Esophagus squamous epithelium (tissue), 4 donors: Measurements from ENCODE around the gene NDUFA12.

ENCODE experiments used
- POLR2A ChIP-seq, 4 donors: fragments of 450-650 bp; IDR thresholded peaks; one replicate each; pipeline ENCODE4 v1.6.1; 2017; ENCODE audit warnings: antibody characterized with exemption in 4 of 4, mild to moderate bottlenecking in 4 of 4, moderate library complexity in 3 of 4
- TF ChIP-seq, protein P1 (sequence below), 6 experiments: fragments of 450-650 bp in 4 of 6; fragments of 200-600 bp in 2 of 6; sonication (generic) in 2 of 6; IDR thresholded peaks; one replicate each; pipeline ENCODE4 v1.5.1; 2016 to 2019; ENCODE audit warnings: antibody characterized with exemption in 6 of 6, mild to moderate bottlenecking in 4 of 6, moderate library complexity in 4 of 6

DNA sequence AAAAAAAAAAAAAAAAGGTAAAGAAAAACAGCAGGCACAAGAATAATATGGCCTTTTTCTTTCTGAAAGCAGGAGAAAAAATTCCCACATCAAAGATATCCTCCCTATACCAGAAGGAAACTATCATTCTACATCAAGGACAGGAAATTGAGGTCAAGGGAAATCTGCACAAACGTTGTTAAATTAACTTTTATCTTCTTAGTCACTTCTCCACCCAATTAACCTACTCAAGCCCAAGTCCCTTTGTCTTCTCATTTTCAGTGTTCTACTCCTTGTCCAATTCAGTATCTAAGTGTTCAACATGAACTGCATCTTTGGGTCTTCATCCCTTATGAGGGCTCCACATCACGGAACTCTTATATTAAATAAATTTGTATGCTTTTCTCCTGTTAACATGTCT lies 15.7 kb downstream of the NDUFA12 start:
- TF ChIP-seq POLR2A (IDR thresholded peaks at IDR 0.05) = no peak
- TF ChIP-seq, protein P1, sequence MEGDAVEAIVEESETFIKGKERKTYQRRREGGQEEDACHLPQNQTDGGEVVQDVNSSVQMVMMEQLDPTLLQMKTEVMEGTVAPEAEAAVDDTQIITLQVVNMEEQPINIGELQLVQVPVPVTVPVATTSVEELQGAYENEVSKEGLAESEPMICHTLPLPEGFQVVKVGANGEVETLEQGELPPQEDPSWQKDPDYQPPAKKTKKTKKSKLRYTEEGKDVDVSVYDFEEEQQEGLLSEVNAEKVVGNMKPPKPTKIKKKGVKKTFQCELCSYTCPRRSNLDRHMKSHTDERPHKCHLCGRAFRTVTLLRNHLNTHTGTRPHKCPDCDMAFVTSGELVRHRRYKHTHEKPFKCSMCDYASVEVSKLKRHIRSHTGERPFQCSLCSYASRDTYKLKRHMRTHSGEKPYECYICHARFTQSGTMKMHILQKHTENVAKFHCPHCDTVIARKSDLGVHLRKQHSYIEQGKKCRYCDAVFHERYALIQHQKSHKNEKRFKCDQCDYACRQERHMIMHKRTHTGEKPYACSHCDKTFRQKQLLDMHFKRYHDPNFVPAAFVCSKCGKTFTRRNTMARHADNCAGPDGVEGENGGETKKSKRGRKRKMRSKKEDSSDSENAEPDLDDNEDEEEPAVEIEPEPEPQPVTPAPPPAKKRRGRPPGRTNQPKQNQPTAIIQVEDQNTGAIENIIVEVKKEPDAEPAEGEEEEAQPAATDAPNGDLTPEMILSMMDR (IDR thresholded peaks at IDR 0.05) = no peak
